NCI-H146 (cell line): Measurements from ENCODE around the gene C3AR1.
"Not testable (repeated sequence)": the region's sequence is repeated elsewhere in the genome, so short reads cannot be mapped to it uniquely, and the experiment has no call there.

Experiments
- DNase-seq: peaks from one replicate; lab custom pipeline; 2025; lab: John Stamatoyannopoulos, UW

The C3AR1 gene

DNA sequence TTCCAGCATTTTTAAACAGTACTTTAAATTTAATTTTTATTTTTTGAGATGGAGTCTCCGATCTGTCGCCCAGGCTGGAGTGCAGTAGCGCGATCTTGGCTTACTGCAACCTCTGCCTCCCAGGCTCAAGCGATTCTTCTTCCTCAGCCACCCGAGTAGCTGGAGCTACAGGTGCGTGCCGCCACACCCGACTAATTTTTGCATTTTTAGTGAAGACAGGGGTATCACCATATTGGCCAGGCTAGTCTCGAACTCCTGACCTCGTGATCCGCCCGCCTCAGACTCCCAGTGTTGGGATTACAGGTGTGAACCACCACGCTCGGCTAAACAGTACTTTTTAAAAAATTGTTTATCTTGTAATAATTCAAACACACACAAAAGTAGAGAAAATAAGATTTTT lies 37.9 kb downstream of the C3AR1 start:
- no peak for DNase-seq

DNA sequence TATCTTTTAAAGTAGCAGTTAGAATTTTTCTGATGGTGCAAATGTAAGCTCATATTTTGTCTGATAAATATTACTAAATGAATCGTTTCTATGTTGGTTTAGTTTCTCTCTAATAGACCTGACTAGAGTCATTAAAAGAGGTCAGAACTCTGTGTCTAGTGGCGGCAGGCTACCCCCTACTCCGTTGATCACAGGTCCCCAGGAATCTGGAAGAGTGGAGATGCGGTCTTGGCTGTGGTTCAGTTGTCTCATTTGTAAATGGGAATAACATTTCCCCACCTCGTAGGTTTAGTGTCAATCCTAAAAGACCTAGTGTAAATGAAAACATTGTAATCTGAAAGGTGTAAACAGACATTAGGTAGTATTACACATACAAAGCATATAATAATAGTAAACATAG lies 38.3 kb downstream of the C3AR1 start:
- DNase-seq = no peak

DNA sequence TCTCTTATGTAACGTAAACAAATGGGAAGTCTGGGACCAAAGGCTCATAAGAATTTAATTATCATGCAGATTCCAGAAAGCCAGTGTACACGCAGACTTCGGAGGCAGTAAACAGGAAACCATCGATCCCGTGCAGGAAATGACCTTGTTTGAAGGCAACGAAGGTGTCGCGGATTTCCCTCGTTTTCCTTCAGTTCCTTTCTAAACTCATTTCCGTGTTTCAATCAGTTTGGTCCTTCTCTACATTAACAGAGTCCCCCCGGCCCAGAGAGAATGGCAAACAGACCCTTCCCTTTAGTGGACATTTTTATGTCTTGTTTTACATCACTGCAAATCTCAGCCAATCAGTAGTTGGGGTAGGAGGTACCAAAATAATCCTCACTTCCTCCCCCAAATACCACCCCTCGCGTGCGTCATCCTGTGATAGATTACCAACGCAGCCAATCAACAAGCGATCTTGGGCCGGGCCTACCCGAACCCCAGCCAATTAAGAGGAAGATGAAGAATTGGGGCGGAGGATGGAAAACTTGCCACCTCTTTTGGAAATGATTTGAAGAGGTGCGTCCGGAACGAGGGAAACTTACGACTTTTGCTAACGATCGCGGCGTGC lies 39.8 kb downstream of the C3AR1 start:
- DNase-seq = peak; percentile 99

DNA sequence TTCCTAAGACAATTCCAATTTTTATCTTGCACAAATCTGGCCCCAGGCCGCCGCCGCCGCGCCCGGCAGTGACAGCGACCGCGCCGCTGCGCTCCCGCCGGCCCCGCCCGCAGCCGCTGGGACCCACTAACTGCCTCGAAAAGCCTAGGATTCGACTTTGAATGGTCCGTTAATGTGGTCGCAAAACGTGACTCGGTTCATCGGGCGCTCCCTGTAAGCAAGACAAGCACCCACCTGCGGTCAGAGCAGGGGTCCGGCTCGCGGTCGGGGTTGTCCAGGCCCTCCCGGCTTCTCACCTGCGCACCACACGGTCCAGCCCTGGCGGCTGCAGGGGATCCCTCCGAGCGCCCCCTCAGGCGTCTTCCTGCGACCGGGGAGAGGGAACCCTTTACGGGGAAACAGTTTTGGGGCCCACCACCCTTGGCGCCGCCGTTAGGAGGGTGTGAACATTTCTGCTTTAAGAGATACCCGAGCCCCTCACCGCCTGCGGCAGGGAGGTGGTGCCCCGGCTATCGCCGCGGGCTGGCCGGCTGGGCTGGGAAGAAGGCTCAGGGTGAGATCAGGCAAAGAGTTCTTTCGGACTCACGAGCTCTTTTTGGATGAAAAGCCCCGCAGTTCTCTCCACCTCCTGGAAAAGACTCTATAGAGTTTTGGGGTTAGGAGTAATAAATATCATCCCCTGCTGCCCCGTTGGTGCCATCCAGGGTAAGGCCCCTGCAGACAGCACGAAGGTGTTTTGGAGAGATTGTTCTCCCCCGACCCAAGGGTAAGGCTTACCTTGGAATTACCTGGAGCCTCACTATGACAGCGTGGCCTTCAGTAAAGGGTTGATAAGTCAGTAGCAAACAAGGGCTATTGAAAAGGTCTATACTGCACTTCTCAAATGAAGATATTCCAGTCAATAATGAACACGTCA lies 47.2 kb downstream of the C3AR1 start:
- peak; percentile 23 for DNase-seq

DNA sequence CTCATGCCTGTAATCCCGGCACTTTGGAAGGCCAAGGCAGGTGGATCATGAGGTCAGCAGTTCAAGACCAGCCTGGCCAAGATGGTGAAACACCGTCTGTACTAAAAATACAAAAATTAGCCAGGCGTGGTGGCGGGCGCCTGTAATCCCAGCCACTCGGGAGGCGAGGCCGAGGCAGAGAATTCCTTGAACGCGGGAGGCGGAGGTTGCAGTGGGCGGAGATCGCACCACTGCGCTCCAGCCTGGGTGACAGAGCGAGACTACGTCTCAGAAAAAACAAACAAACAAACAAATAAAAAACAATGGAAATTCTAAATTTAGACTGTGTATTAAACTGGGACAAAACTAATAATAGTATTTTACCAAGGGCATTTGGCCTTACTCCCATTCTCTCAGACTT lies 47.9 kb downstream of the C3AR1 start:
- DNase-seq = not testable (repeated sequence)

DNA sequence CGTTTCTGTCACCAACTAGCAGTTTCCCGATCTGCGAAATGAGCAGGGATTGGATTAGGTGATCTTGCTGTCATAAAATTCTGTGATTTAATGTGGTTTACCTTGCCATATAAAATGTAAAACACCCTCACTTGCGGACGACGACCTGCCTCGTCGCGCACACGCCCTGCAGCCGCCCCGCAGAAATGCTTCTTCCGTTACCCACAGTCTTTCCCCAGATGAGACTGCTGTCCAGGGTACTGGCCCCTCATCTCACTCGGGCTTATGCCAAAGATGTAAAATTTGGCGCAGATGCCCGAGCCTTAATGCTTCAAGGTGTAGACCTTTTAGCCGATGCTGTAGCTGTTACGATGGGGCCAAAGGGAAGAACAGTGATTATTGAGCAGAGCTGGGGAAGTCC lies 51.3 kb downstream of the C3AR1 start:
- no peak for DNase-seq

DNA sequence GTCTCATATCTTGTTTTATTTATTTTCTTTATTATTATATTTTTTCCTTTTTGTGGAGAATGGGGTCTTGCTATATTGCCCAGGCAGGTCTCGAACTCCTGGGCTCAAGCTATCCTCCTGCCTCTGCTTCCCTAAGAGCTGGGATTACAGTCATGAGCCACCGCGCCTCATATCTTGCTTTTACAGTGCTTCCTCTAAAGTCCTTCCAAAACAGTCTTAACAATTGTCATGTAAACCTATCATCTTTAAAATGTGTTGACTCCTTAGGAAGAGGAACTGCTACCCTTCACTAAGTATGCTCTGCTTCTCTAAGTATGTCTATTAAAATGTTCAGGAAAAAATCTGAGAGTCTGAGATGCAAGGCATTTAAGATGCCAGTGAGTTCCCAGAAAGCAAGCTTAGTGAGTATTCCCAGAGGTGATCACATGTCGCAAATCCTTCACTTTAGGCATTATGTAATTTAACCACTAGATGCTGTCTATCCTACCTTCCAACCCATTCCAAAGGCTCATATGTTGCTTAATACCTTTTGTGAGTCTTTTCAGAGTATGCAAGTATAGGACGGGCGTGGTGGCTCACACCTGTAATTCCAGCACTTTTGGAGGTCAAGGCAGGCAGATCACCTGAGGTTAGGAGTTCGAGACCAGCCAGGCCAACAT lies 53.4 kb downstream of the C3AR1 start:
- no peak for DNase-seq

DNA sequence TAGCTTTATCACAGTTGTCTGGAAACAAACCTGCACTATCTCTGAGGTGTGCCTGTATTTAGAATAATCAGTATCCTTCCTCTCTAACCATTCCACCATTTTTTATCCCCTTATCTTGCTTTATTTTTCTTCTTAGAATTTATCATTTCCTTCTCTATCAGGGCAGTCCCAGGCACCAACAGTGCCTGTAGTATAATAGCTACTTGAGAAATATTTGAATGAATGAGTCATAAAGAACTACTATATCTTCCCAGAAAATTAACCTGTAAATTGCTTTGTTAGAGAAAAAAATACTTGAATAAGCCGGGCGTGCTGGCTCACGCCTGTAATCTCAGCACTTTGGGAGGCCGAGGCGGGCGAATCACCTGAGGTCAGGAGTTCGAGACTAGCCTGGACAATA lies 54.8 kb downstream of the C3AR1 start:
- no peak for DNase-seq
